NCI-H1417 treated with DMSO at 0.1 percent for 48 hours (cell line): ENCODE measurements around the gene CHD8.
"Not testable (repeated sequence)": the region's sequence is repeated elsewhere in the genome, so short reads cannot be mapped to it uniquely, and the experiment has no call there.

Source experiments
- DNase-seq: peaks from one replicate; lab custom pipeline; 2025; lab: John Stamatoyannopoulos, UW

The CHD8 gene

GRCh38 chr14:21436567-21437062 lies 19.3 kb downstream of the CHD8 start:
- DNase-seq: no peak

- no peak for DNase-seq
These were observed 24.8 kb downstream of the CHD8 start for GRCh38 chr14:21431126-21431525.

- no peak for DNase-seq
These were observed 27.0 kb downstream of the CHD8 start for GRCh38 chr14:21428930-21429329.

GRCh38 chr14:21426692-21427091 lies 29.2 kb downstream of the CHD8 start:
- no peak for DNase-seq

- DNase-seq: no peak
These were observed 36.4 kb downstream of the CHD8 start for GRCh38 chr14:21419528-21419927.

GRCh38 chr14:21415329-21415728 lies 40.6 kb downstream of the CHD8 start:
- DNase-seq: no peak

GRCh38 chr14:21414137-21414631 lies 41.7 kb downstream of the CHD8 start:
- no peak for DNase-seq

- no peak for DNase-seq
These were observed 47.8 kb downstream of the CHD8 start for GRCh38 chr14:21408147-21408546.

- DNase-seq: no peak
These were observed 49.7 kb downstream of the CHD8 start for GRCh38 chr14:21406213-21406612.

GRCh38 chr14:21405097-21405496 lies 50.8 kb downstream of the CHD8 start:
- DNase-seq: no peak

- DNase-seq: no peak
These were observed 56.5 kb downstream of the CHD8 start for GRCh38 chr14:21399311-21399870.

- no peak for DNase-seq
These were observed 57.0 kb downstream of the CHD8 start for GRCh38 chr14:21398901-21399300.

- DNase-seq: no peak
These were observed 60.5 kb downstream of the CHD8 start for GRCh38 chr14:21395450-21395849.

GRCh38 chr14:21385188-21385904 lies 70.6 kb downstream of the CHD8 start:
- no peak for DNase-seq

- no peak for DNase-seq
These were observed 71.5 kb downstream of the CHD8 start for GRCh38 chr14:21384494-21384851.

GRCh38 chr14:21383848-21384493 lies 72.0 kb downstream of the CHD8 start, which contains the start of gene SUPT16H:
Gene SUPT16H, minus strand, starts transcription at chr14:21384019. Its CDS starts 92 bp downstream, at chr14:21383927.
- peak; percentile 88 for DNase-seq

GRCh38 chr14:21382886-21383847 lies 72.8 kb downstream of the CHD8 start:
- DNase-seq: peak; percentile 27

GRCh38 chr14:21382095-21382494 lies 73.8 kb downstream of the CHD8 start:
- no peak for DNase-seq

GRCh38 chr14:21379338-21379737 lies 76.6 kb downstream of the CHD8 start:
- DNase-seq: no peak

- DNase-seq: no peak
These were observed 81.9 kb downstream of the CHD8 start for GRCh38 chr14:21373980-21374379.

GRCh38 chr14:21372814-21373213 lies 83.1 kb downstream of the CHD8 start:
- not testable (repeated sequence) for DNase-seq
